ENCODE measurements around the gene CEP295NL.
"Not testable (repeated sequence)": the region's sequence is repeated elsewhere in the genome, so short reads cannot be mapped to it uniquely, and the experiment has no call there.

The CEP295NL gene

DNA sequence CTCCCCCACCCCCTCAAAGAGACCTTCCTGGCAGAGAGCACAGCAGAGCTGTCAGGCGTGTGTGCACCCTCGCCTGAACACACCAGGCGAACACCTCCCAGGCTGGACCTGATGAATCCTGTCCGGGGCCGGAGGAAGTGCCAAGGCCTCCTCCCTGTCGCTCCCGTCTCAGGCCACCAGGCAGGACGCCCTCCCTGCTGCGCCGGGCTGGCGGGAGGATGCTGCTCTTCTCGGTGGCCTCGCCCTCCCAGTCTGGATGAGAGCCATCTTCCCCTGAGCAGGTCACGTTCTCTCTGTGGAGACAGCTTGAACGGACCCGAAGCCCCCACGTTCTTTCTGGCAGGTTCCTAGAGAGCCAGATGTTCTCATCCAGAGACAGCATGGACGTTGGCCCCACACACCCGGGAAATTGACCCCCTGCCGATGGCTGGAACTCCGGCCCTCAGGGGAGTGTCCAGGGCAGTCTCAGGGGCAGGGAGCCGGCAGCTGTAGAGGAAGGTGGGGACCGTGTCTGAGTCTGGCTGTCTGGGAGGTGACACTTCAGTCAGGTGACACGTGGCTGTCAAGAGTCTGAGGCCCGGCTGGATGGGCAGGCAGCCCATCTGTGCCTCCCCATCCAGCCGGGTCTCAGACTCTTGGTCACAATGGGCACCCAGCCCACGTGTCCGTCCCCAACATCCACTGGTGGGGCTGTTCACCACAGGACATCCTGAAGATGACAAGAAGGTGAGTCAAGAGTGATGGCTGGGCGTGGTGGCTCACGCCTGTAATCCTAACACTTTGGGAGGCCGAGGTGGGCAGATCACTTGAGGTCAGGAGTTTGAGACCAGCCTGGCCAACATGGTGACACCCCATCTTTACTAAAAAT is 27.1 kb upstream of the CEP295NL start:
- no peak for DNase-seq

DNA sequence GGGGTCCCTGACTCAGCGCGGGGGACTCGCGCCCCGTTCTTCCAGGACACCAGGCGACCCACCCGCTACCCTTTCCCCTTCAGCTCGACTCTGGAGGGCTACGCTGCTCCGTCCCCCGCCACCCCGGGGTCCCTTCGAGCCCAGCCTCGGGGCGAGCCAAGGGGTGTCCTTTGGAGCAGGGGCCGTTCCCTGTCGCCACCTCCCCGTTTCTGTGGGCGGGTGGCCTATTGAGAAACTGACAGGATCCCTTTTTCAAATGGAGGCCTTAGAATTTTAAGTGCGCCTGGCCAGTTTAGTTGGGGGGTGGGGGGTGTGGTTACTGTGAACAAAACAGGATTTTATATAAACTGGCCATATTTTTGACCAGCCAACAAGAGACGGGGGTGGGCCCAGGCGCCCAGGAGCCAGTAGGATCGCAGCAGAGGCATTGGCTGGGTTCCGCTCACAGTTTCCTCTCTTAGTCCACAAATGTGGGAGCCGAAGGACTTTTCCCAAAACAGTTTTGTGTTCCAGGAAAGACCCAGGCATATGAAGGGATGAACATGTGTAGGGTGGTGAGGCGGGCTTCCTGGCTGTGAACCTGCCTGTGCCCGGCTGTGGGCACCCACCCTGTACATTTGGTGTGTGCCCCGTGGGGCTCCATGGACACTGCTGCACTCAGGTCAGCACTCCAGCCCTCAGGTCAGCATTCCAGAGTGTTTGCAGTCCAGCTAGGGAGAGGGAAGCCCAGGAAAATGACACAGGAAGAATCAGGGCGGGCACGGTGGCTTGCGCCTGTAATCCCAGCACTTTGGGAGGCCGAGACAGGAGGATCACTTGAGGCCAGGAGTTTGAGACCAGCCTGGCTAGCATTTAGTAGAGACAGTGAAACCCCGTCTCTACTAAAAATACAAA is 22.9 kb upstream of the CEP295NL start:
- peak; percentile 92 for DNase-seq

DNA sequence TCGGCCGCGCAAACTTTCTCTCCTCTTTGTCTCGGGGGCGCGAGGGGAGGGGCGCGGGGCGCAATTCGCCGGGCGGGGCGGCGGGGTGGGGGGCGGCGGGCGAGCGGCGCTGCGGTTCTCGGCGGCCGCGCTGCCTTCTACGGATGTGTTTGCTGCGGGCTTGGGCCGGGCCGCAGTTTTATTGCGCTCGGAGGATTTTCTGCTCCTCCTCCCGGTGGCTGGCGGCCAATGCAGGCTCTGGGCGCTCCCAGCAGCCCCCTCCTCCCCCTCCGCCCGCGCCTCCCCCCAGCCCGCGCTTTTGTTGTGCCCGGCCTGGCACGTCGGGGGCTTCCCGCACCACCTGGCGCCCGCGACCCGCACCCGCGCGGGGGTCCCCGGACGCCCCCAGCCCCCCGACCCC is 22.2 kb upstream of the CEP295NL start, which contains the start of gene TIMP2:
TIMP2 (minus strand) TSS at position 154 of the 400 bp plus-strand sequence. CDS start 299 bp downstream, outside the sequence.
- peak; percentile 88 for DNase-seq

DNA sequence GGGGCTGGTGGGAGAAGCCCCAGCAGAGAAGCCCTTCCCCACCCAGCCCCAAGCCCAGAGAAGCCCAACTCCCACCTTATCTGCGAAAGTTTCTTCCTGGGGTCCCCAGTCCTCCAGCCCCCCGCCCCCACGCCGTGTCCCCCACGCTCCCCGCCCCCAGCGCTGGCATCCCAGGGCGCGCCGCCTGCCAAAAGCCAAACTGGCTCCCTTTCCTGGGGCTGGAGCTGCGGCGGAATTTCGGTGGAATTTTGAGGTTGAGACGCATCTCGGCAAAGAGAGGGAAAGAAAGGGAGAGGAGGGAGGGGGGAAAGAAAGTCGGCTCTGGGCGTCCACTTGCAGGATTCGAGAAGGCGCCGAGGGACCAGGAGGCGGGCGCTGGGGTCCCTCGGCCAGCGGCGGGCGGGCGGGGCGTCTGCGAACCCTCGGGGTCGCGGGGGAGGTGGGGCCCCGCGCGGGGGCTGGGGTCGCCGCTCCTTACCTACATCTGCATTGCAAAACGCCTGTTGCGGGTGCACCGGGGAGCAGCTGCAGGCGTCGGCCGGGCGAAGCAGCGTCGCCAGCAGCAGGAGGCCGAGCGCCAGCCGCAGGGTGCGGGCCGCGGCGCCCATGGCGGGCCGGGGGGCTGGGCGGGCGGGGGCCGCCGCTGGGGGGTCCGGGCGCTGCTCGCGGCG is 21.6 kb upstream of the CEP295NL start:
- peak; percentile 51 for DNase-seq

DNA sequence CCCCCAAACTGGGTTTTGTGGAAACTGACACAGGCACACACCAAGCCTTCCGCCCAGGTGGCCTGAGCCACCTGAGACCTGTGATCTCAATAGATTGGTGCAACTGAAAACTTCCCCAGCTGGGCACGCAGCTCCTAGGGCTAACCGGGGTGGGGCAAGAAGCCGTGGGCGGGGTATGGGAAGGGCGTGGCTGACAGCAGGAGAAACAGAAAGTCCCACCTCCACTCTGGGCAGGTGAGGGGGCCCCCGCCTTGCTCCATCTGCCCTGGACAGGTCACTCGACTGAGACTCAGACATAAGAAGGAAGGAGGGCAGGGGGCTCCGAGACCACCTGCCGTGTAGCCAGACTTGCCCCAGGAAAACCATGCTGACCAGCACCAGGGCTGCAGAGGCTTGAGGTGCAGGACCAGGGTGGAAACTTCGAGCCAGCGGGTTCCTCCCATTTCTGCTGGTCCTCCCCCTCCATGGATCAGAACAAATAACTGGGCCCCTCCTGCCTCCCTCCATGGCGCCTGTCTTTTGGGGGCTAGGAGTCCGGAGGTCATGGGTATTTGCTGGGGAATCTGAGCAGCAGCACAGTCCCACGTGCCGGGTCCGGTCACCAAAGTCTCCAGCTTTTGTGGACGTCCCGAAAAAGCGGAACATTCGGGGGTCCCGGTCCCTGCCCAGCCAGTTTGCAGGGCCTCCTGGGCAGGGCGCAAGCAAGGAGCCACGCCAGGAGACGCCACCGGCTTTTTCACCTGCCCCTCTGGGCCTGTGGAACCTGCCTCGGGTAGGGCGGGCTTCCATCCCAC is 20.9 kb upstream of the CEP295NL start:
- DNase-seq: peak; percentile 50

DNA sequence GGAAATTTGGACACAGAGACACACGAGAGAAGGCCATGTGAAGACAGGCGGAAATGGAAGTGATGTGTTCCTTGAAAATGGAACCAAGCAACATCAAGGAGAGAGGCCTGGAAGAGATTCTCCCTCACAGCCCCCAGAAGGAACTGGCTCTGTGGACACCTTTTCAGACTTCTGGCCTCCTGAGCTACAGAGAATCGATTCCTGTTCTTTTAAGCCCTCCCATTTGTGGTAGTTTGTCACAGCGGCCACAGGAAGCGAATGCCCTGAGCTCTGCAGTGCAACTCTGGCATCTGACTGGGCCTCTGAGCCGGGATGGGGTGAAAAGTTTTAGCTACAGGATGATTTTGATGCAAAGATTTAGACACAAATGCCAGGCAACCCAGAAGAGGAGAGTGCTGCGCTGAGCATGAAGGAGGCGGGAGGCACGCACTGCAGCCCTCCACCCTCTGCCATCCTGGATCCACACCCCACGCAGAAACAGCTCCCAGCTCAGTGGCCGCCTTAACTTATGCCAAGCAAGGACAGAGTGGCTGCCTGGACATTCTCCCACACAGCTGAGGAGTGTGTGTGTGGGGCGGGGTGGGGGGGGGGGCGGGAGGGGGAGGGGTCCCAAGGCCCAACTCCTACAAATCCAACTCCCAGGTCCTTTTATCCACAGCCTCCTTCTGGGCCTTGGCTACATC is 20.0 kb upstream of the CEP295NL start:
- no peak for DNase-seq

DNA sequence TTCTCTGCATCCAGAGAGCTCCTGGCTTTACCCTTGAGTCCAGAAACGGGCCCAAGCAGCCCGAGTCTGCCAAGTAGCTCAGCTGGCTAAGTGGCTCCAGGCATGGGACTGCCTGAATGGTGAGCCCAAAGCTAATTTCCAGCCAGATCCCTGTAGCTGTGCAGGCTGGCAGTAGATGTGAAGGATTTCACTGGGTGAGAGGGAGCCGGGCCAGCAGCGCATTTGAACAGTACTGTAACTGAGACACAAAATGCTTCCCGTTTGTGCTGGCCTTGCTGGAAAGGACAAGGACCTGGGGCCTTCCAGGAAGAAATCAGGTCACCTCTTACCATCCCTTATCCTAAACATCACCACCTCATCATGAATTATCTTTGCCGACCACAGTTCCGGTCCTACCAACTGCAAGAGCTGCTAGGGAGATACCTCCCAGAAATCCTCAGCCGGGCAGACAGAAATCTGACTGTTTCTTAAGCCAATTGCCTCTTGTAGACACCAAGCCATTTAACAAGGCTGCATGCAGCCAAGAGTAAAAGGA is 18.5 kb upstream of the CEP295NL start:
- DNase-seq: no peak

DNA sequence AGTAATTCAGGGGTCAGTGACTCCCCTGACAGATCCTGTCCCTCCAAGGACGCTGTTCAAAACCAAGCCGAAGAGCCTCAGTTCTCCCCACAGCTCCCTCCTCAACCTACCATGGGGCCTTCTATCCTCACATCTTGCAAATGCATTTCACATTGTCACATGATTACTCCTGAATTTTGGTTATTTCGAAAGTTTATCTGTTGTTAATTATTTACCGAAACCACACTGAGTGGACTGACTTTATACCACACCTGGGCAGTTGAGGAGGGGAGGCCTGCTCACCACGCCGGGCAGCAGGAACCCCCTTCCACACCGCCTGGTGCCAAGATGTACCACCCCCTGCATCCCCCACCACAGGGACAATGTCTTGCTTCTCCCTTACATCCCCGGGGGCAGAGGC is 17.5 kb upstream of the CEP295NL start:
- no peak for DNase-seq

DNA sequence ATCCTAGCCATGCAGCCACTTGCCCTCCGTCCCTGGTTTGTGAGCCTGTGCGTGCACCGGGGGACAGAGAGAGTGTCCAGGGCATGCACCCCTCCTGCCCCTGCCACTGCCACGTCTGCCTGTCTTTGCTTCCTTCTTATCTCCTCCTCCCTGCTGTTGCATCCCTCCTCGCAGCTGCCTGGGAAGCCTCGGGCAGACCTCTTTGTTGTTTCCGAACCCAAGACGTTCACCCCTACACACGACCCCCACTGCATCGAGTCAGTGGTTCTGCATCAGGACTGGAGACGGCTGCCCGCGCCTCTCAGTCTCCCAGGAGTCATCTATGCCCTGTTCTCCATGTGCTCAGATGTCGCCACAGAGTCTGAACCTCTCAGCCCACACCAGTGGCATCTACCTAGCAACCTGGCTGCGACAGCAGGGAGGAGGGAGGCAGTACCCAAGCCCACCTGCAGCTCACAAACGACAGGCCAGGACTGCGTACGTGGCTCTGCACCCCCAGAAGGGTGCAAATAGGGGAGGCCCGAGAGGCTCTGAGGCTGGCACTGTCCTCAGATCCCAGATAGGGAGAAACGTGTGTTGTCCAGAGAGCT is 17.0 kb upstream of the CEP295NL start:
- no peak for DNase-seq

DNA sequence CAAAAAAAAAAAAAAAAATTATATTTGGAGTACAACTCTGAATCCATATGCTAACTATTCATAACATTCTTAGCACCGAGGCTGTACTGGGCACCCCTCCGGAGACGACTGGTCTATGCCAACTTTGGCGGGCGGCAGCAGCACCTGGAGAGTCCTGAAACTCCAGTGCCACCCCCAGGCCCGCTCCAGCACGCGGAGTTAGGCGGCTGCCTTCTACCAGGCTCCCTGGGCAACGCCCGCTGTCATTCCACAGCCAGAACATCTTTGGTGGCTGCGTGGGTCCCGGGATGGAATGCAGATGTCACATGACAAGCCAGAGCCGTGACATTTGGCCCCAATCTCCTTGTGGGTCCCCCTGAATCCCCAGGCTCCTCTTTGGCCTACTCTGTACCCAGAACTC is 16.0 kb upstream of the CEP295NL start:
- DNase-seq: no peak

DNA sequence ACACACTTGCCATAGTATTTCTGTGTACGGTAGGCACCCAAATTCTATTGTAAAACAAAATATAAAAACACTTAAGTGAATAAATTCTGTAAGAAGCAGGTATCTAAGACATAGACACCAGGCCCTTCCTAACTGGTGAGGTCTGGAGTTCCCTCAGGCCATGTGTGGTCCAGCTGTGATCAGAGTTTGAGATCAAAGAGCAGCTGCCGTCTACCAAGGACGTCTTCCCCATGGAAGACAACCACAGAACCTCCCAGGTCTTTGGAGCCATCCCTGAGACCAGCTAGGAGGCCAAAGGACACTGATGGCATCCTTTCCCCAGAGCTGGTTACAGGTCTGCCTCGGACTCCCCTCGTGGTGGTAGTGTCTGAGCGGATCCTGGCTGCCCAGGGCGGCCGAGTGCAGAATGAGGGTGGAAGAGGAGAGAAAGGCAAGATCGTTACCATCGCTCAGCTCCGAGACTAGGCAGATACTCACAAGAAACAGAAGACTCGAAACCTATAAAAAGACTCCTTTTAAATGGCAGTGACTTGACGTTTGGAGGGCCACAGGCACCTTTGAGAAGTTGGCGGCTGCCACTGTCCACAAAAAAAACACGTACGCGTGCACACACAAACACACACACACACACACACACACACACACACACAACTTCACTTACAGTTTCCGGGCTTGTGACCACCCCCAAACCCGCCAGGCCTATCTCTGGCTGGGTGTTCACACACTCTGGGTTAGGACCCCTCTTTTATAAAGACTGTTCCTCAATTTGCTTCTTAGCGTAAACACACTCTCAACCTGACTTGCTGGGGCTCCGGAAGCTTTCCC is 14.7 kb upstream of the CEP295NL start:
- DNase-seq: no peak

DNA sequence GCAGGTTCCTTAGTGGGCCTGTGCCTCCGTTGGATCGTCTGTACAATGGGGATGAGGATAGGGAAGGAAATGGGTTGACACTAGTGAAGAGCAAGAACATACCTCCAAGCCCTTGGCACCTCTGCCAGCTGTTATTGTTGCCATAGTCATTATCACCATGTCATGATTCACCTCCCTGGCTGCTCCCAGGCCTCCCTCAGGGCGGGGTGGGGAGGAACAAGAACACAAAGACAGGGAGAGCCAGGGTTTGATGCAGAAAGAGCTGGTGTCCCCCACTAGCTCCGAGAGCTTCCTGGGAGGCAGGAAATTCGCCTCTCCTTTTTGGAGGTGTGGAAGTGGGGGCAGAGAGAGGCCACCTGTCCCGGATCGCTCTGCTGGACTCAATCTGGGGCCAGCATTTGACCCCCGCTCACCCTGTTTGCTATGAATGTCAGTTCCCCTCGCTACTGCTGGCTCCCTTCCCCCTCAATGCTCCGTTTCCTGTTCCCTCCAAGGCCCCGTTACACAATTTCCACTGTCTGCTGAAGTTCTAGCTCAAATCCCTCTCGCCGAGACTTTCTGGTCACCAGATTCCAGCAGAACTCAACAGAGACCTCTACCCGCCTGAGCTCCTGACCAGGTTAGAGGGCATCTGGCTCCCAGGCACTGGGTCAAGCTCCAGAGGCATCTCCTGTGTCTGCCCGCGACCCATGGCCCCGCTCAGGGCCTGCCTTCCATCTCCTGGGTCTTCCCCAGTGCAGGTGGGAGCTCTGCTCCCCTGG is 13.1 kb upstream of the CEP295NL start:
- DNase-seq: peak; percentile 62

DNA sequence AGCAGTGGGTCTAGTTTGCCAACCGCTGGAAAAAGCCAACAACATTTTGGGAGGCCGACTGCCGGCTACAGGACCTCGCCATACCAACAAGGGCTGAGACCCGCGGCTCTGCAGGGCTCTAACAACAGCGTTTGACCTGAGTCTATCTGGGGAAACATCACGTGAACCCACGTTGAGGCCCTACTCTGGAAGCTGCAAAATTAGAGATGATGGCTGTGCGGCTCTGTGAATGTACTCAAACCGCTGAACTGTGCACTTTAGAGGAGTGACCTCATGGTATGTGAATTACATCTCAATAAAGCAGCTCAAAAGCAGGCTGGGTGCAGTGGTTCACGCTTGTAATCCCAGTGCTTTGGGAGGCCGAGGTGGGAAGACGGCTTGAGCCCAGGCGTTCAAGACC is 10.1 kb upstream of the CEP295NL start:
- no peak for DNase-seq

DNA sequence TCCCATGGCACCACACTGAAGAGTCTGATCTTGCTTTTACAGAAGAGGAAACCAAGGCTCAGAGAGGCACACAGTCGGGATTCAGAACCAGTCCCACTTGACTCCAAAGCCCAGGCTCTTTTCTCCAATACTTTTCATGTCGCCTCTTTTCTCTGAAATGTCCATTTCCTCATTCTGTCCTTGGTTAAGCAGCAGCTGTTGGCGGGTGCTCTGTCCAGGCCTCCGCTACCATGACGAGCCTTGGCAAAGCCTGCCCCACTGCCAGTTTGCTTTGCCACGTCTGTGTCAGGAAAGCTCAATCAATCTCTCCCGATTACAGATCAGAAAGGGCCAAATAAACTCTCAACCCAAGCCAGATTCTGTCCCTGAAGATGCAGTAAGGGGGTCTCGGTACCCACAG is 9.1 kb upstream of the CEP295NL start:
- no peak for DNase-seq

DNA sequence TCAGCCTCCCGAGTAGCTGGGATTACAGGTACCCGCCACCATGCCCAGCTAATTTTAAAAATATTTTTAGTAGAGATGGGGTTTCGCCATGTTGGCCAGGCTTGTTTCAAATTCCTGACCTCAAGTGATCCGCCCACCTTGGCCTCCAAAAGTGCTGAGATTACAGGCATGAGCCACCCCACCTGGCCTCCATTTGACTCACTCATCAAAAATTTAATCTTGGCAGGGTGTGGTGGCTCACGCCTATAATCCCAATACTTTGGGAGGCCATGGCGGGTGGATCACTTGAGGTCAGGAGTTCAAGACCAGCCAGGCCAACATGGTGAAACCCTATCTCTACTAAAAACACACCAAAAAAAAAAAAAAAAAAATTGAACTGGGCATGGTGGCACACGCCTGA is 8.5 kb upstream of the CEP295NL start:
- DNase-seq: not testable (repeated sequence)

DNA sequence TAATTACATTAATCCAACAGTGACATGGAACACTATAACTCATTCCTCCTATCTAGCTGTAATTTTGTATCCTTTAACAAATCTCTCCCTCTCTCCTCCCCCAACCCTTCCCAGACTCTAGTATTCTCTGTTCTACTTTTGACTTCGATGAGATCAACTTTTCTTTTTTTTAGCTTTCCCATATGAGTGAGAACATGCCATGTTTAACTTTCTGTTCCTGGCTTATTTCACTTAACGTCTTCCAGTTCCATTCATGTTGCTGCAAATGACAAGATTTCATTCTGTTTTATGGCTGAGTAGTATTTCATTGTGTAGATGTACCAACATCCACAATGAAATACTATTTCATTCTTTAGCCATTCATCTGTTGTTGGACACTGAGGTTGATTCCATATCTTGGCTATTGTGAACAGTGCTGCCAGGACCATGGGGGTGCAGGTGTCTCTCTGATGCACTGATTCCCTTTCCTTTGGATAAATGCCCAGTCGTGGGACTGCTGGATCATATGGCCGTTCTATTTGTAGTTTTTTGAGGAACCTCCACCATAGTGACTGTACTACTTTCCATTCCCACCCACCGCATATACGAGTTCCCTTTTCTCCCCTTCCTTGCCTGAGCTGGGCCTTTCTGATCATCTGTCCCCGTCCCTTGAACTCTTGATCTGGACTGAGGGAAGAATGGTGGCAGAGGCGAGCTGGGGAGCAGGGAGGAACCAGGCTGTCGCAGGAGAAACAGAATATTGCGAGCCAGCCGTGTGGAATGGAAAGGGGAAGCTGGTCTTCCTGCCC is 7.7 kb upstream of the CEP295NL start:
- DNase-seq: no peak

DNA sequence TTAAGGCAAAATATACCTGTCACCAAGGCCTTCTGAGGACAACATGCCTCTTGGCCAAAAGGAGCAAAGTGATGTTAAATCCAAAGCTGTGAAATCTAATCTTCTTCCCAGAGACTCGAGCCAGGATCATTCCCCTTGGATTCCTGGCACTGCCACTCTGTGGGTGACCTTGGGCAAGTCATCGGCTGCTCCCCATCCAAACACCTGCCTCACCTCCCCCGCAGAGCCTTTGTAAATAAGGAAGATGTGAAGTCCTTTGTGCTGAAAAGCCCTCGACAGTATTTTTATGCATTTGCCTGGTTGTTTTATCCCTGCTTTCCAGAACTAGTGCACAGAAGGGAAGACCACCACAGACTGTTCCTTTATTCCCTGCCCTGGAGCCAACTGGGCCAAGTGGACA is 5.4 kb upstream of the CEP295NL start:
- DNase-seq: no peak

DNA sequence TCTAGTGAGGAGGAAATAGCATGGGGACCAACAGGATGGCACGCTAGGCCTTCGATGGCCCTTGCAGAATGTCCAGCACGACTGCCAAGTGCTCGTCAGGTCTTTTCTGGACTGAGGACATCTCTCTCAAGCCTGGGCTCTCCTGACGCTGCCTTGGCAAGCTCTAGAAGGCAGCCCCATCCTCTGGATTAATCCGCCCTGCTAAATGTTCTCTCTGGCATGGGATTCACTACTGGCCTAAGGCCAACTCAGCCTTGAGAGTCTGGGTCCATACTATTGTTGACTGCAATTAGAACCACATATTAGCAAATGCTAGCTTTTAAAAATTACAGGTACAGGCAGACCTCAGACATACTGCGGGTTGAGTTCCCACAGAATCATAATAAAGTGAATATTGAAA is 2.5 kb upstream of the CEP295NL start:
- no peak for DNase-seq

DNA sequence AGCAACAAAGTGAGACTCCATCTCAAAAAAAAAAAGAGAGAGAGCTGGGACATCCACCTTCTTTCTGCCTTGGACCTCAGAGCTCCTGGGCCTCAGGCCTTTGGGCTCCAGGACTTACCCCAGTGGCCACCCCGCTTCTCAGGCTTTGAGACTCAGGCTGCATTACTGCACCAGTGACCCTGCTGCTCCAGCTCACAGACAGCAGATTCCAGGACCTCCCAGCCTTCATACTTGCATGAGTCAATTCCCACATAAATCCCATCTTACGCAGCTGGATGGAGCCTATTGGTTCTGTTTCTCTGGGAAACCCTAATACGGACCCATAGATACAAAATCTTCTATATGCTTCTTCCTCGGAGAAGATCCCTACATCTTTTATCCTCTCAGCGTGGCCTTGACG is 2.1 kb upstream of the CEP295NL start:
- DNase-seq: peak; percentile 39

All from EL (cell line).